GM23248 (cell line): ENCODE results near the gene BMP10.

Experiments
- EZH2 ChIP-seq: fragments of 200-600 bp; sonication (generic); IDR thresholded peaks from 2 replicates; pipeline ENCODE4 v1.6.1; 2018; ENCODE audit warnings: antibody characterized with exemption, mild to moderate bottlenecking; ENCODE audit not compliant: insufficient read depth, poor library complexity, severe bottlenecking
- EZH2phosphoT487 ChIP-seq: fragments of 200-600 bp; sonication (generic); IDR thresholded peaks from 2 replicates; pipeline ENCODE4 v1.6.1; 2018; ENCODE audit warnings: antibody characterized with exemption, moderate library complexity, mild to moderate bottlenecking, low read depth; ENCODE audit not compliant: insufficient read depth

GRCh38 chr2:68862889-68863288, 8.3 kb downstream of the BMP10 start:
- TF ChIP-seq EZH2 (no peak), EZH2phosphoT487 (no peak)
